Neural cell (in vitro differentiated cells): ENCODE data around the gene TXNDC2. TPM values are rescaled to one million over a fixed set of nuclear protein-coding genes. Genes with fewer than 3 reads are reported as not detected.

Experiments
- H2AFZ ChIP-seq: fragments of 200-600, 300-800 bp; sonication (generic), shearing (Covaris generic); 2 replicates; pipeline ENCODE4 v1.6.0; 2014; ENCODE audit warnings: low read depth, mild to moderate bottlenecking, antibody characterized with exemption, low read length, moderate library complexity
- H3F3A ChIP-seq: fragments of 200-600 bp; shearing (Covaris generic); 2 replicates; pipeline ENCODE4 v1.6.1; 2016; ENCODE audit warnings: mild to moderate bottlenecking, moderate library complexity, mixed read lengths, antibody characterized with exemption, low read length; ENCODE audit not compliant: insufficient read depth, poor library complexity, severe bottlenecking
- H3K27ac ChIP-seq: fragments of 200-600, 300-800 bp; sonication (generic), shearing (Covaris generic); 2 replicates; pipeline ENCODE4 v1.5.1; 2014; ENCODE audit warnings: mild to moderate bottlenecking, low read length, moderate library complexity
- H3K27me3 ChIP-seq: fragments of 300-800, 200-600 bp; sonication (generic), shearing (Covaris generic); 2 replicates; pipeline ENCODE4 v1.6.0; 2014; ENCODE audit warnings: mild to moderate bottlenecking, low read depth, low read length, moderate library complexity; ENCODE audit not compliant: insufficient read depth
- H3K36me3 ChIP-seq: fragments of 300-800, 200-600 bp; sonication (generic), shearing (Covaris generic); 2 replicates; pipeline ENCODE4 v1.5.1; 2014; ENCODE audit warnings: mild to moderate bottlenecking, antibody characterized with exemption, low read length, moderate library complexity; ENCODE audit not compliant: insufficient read depth
- H3K4me2 ChIP-seq: fragments of 300-800, 200-600 bp; sonication (generic), shearing (Covaris generic); 2 replicates; pipeline ENCODE4 v1.6.0; 2014; ENCODE audit warnings: mild to moderate bottlenecking, low read length
- H3K4me3 ChIP-seq: fragments of 300-800, 200-600 bp; sonication (generic), shearing (Covaris generic); 2 replicates; pipeline ENCODE4 v1.5.1; 2014; ENCODE audit warnings: mild to moderate bottlenecking, low read length, moderate library complexity
- H3K79me2 ChIP-seq: fragments of 200-600 bp; shearing (Covaris generic); replicated peaks from 2 replicates; pipeline ENCODE4 v1.6.0; 2014; ENCODE audit warnings: mild to moderate bottlenecking, low read length, moderate library complexity; ENCODE audit not compliant: insufficient read depth
- H3K9ac ChIP-seq: fragments of 300-800, 200-600 bp; sonication (generic), shearing (Covaris generic); 2 replicates; pipeline ENCODE4 v1.6.1; 2016; ENCODE audit warnings: mild to moderate bottlenecking, low read length, mixed read lengths
- H3K9me2 ChIP-seq: fragments of 200-600 bp; shearing (Covaris generic); 2 replicates; pipeline ENCODE4 v1.6.1; 2016; ENCODE audit warnings: mild to moderate bottlenecking, low read length, mixed read lengths; ENCODE audit not compliant: insufficient read depth
- H3K9me3 ChIP-seq: fragments of 200-600, 300-800 bp; sonication (generic), shearing (Covaris generic); 2 replicates; pipeline ENCODE4 v1.6.1; 2016; ENCODE audit warnings: mild to moderate bottlenecking, mixed run types, low read length, moderate library complexity, mixed read lengths
- H4K20me1 ChIP-seq: fragments of 200-600 bp; shearing (Covaris generic); 2 replicates; pipeline ENCODE4 v1.6.1; 2016; ENCODE audit warnings: mild to moderate bottlenecking, mixed run types; ENCODE audit not compliant: insufficient read depth
- CTCF ChIP-seq: fragments of 450-650 bp; IDR thresholded peaks from 2 replicates; pipeline ENCODE4 v1.5.1; 2014; ENCODE audit warnings: antibody characterized with exemption, mild to moderate bottlenecking, moderate library complexity; ENCODE audit not compliant: poor library complexity, severe bottlenecking
- EP300 ChIP-seq: fragments of 450-650 bp; conservative IDR thresholded peaks from 2 replicates; pipeline ENCODE4 v1.6.1; 2014; ENCODE audit warnings: antibody characterized with exemption, mild to moderate bottlenecking, moderate library complexity; ENCODE audit not compliant: poor library complexity, severe bottlenecking
- EZH2 ChIP-seq: fragments of 200-600, 300-800 bp; shearing (Covaris generic), sonication (generic); IDR thresholded peaks from 2 replicates; pipeline ENCODE4 v1.6.1; 2014; ENCODE audit warnings: antibody characterized with exemption, low read length, borderline replicate concordance, mild to moderate bottlenecking; ENCODE audit not compliant: insufficient read depth, poor library complexity, severe bottlenecking
- MXI1 ChIP-seq: fragments of 450-650 bp; conservative IDR thresholded peaks from 2 replicates; pipeline ENCODE4 v1.6.1; 2014; ENCODE audit warnings: antibody characterized with exemption, mild to moderate bottlenecking; ENCODE audit not compliant: poor library complexity, severe bottlenecking
- POLR2AphosphoS5 ChIP-seq: IDR thresholded peaks from 2 replicates; pipeline ENCODE4 v1.6.1; 2012
- RAD21 ChIP-seq: fragments of 450-650 bp; conservative IDR thresholded peaks from 2 replicates; pipeline ENCODE4 v1.6.1; 2014; ENCODE audit warnings: antibody characterized with exemption, mild to moderate bottlenecking, moderate library complexity
- SMC3 ChIP-seq: fragments of 450-650 bp; conservative IDR thresholded peaks from 2 replicates; pipeline ENCODE4 v1.6.1; 2014; ENCODE audit warnings: antibody characterized with exemption, mild to moderate bottlenecking, moderate library complexity; ENCODE audit not compliant: poor library complexity
- TAF1 ChIP-seq: IDR thresholded peaks from 2 replicates; pipeline ENCODE4 v1.6.1; 2012; ENCODE audit warnings: low read depth
- polyA plus RNA-seq: library from polyadenylated mRNA; depleted of rRNA; stranded (reverse); fragments of >200 nt; gene quantifications from 2 replicates; pipeline ENCODE4 v1.2.3, GENCODE V29; 2014
- TF ChIP-seq, protein P1 (sequence below): IDR thresholded peaks from 2 replicates; pipeline ENCODE4 v1.6.1; 2012; ENCODE audit warnings: borderline replicate concordance

The TXNDC2 gene
- polyA plus RNA-seq, 1 donor from 2014 or later: 0.41 TPM

DNA sequence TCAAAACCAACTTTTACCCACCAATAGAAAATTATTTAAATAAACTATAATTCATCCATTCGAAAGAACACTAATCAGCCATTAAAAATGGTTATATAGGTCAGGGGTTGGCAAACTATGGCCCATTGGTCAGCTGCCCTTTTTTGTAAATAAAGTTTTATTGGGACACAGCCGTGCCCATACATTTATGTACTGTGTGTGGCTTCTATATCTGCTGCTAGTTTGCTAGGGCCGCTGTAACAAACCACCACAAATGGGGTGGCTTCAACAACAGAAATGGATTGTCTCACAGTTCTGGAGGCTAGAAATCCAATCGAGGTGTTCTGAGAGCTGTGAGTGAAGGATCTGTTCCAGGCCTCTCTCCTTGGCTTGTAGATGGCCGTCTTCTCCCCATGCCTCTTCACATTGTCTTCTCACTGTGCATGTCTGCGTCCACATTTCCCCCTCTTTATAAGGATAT lies 7.0 kb upstream of the TXNDC2 start:
- TF ChIP-seq SMC3 (no peak), EZH2 (no peak), EP300 (no peak), CTCF (no peak), TAF1 (no peak), RAD21 (no peak), POLR2AphosphoS5 (no peak), MXI1 (no peak)
- TF ChIP-seq, protein P1, sequence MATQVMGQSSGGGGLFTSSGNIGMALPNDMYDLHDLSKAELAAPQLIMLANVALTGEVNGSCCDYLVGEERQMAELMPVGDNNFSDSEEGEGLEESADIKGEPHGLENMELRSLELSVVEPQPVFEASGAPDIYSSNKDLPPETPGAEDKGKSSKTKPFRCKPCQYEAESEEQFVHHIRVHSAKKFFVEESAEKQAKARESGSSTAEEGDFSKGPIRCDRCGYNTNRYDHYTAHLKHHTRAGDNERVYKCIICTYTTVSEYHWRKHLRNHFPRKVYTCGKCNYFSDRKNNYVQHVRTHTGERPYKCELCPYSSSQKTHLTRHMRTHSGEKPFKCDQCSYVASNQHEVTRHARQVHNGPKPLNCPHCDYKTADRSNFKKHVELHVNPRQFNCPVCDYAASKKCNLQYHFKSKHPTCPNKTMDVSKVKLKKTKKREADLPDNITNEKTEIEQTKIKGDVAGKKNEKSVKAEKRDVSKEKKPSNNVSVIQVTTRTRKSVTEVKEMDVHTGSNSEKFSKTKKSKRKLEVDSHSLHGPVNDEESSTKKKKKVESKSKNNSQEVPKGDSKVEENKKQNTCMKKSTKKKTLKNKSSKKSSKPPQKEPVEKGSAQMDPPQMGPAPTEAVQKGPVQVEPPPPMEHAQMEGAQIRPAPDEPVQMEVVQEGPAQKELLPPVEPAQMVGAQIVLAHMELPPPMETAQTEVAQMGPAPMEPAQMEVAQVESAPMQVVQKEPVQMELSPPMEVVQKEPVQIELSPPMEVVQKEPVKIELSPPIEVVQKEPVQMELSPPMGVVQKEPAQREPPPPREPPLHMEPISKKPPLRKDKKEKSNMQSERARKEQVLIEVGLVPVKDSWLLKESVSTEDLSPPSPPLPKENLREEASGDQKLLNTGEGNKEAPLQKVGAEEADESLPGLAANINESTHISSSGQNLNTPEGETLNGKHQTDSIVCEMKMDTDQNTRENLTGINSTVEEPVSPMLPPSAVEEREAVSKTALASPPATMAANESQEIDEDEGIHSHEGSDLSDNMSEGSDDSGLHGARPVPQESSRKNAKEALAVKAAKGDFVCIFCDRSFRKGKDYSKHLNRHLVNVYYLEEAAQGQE: no peak
- Histone ChIP-seq H3K36me3 (no peaks in the 10 kb centered on the region), H3K9me3 (no peaks in the 10 kb centered on the region), H3F3A (no peaks in the 10 kb centered on the region), H2AFZ (no peak overlapping the region), H3K9me2 (no peaks in the 10 kb centered on the region), H3K4me2 (no peak overlapping the region), H4K20me1 (no peaks in the 10 kb centered on the region), H3K27ac (no peak overlapping the region), H3K79me2 (no peaks in the 10 kb centered on the region), H3K27me3 (no peaks in the 10 kb centered on the region), H3K9ac (no peak overlapping the region), H3K4me3 (no peak overlapping the region)

DNA sequence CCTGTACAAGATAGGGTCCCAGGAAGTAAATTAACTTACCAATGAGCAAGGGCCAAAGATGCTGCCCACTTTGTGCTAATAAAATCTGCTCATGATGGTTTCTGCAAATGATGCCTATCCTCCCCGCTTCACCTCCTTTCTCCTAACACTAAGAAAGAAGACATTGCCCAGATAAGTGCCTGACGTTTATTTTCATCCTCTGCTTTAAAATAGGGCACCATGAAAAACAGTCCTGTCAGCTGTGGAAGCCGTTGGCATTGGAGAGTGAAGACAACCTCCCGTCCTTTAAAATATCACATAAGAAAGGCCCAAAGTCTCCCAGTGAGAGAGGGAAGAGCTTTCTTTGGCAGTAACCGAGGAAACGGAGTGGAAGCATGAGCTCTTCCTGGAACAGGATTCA lies 1.7 kb upstream of the TXNDC2 start:
- Histone ChIP-seq H3K4me3 (no peak overlapping the region), H2AFZ (no peak overlapping the region)
- TF ChIP-seq EZH2: no peak
- no peak for TF ChIP-seq EP300
- no peak for TF ChIP-seq RAD21
- TF ChIP-seq MXI1: no peak
- TF ChIP-seq TAF1: no peak
- TF ChIP-seq SMC3: no peak
- TF ChIP-seq, protein P1: no peak
- TF ChIP-seq CTCF: no peak
- TF ChIP-seq POLR2AphosphoS5: no peak

More for the DNA sequence above, 1.7 kb upstream of the TXNDC2 start:
- Histone ChIP-seq H3K9me3 (no peaks in the 10 kb centered on the region), H3K4me2 (no peak overlapping the region), H3K79me2 (no peaks in the 10 kb centered on the region), H3K36me3 (no peaks in the 10 kb centered on the region), H3F3A (no peaks in the 10 kb centered on the region), H3K9me2 (no peaks in the 10 kb centered on the region), H3K27ac (no peak overlapping the region), H4K20me1 (no peaks in the 10 kb centered on the region), H3K27me3 (no peaks in the 10 kb centered on the region), H3K9ac (no peak overlapping the region)
